HL-60 (cell line): ENCODE data around the gene ANKRD40.
A peak's percentile ranks its signal among the peaks of the same experiment; 100 is the strongest.

Experiments used
- DNase-seq, 2 experiments: peaks; one replicate each; pipeline ENCODE4 v3.0.0-alpha.2; 2010 to 2020; ENCODE audit warnings: low read depth in 1 of 2, low spot score in 1 of 2
- H3K27ac ChIP-seq: fragments of 250-450 bp; sonication (Bioruptor Pico); replicated peaks from 2 replicates; pipeline ENCODE4 v1.5.1; 2020; ENCODE audit warnings: mild to moderate bottlenecking, moderate library complexity
- H3K27me3 ChIP-seq: fragments of 250-450 bp; sonication (Bioruptor Pico); 2 replicates; pipeline ENCODE4 v1.5.1; 2021; ENCODE audit warnings: mild to moderate bottlenecking, moderate library complexity; ENCODE audit not compliant: insufficient read depth, poor library complexity, severe bottlenecking
- H3K4me3 ChIP-seq: replicated peaks from 2 replicates; pipeline ENCODE4 v1.5.1; 2011; ENCODE audit warnings: mild to moderate bottlenecking, control low read depth, low read length; ENCODE audit not compliant: insufficient read depth
- CTCF ChIP-seq: IDR thresholded peaks from one replicate; pipeline ENCODE4 v1.5.1; 2011; ENCODE audit warnings: low read length, control low read depth, inconsistent platforms; ENCODE audit not compliant: insufficient read depth
- GABPA ChIP-seq: IDR thresholded peaks from 2 replicates; pipeline ENCODE4 v1.6.1; 2012; ENCODE audit warnings: low read depth
- POLR2AphosphoS5 ChIP-seq: IDR thresholded peaks from 2 replicates; pipeline ENCODE4 v1.6.1; 2012; ENCODE audit warnings: low read depth
- REST ChIP-seq: IDR thresholded peaks from 2 replicates; pipeline ENCODE4 v1.6.1; 2012; ENCODE audit warnings: low read depth; ENCODE audit not compliant: insufficient replicate concordance
- SPI1 ChIP-seq: IDR thresholded peaks from 2 replicates; pipeline ENCODE4 v1.6.1; 2012; ENCODE audit warnings: low read depth, mild to moderate bottlenecking, borderline replicate concordance

ANKRD40 gene

GRCh38 chr17:50721194-50722010 lies 13.7 kb upstream of the ANKRD40 start:
- peak overlapping the region; percentile 97 for H3K27ac ChIP-seq
- H3K27me3 ChIP-seq: no peaks in the 10 kb centered on the region
- DNase-seq: peak in 1 of 2 experiments; percentile 28
- peak overlapping the region; percentile 76 for H3K4me3 ChIP-seq
- TF ChIP-seq POLR2AphosphoS5: no peak
- peak; percentile 79 for TF ChIP-seq GABPA
- no peak for TF ChIP-seq REST

DNA sequence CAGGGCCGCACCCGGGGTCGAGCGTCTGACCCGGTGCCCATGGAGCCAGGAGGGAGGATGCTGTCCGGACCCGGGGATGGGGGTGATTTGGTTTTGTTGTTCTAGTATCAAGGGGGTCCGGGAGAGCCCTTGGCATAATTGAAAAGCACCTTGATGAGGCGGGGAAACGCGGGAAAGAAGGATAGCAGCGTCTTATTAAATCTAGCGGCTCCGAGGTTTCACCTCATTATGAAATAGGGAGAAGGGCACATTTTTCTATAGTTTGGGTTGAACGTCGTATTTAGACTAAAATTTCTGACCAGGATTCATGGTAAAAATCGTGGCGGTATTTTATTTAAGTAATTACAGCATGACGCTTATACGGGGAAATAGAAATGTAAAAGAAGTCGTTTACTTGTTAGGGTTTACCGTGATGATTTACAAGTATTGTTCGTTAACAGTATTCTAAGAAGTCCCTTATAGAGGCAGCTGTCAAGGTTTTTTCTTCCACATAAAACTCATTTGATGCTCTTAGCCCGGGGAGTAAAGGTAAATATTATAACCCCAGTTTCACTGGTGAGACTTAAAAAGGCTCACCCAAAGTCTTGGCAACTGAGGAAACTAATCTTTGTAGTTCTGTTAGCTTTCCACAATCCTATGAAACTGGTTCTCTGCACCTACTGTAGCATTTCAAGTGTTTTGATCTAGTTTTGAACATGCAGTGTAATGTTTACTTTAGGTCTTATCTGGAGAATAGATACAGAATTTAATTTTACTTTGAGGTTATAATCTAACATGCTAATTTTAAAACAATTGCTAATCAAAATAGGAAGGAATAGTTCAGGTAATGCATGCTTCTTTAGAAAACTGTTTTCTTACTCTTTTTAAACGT lies 12.4 kb upstream of the ANKRD40 start:
- TF ChIP-seq POLR2AphosphoS5: no peak
- no peak for TF ChIP-seq SPI1
- TF ChIP-seq GABPA: no peak
- TF ChIP-seq REST: no peak
- DNase-seq: no peak
- peak overlapping the region; percentile 97 for H3K27ac ChIP-seq
- H3K4me3 ChIP-seq: peak overlapping the region; percentile 76
- no peaks in the 10 kb centered on the region for H3K27me3 ChIP-seq

DNA sequence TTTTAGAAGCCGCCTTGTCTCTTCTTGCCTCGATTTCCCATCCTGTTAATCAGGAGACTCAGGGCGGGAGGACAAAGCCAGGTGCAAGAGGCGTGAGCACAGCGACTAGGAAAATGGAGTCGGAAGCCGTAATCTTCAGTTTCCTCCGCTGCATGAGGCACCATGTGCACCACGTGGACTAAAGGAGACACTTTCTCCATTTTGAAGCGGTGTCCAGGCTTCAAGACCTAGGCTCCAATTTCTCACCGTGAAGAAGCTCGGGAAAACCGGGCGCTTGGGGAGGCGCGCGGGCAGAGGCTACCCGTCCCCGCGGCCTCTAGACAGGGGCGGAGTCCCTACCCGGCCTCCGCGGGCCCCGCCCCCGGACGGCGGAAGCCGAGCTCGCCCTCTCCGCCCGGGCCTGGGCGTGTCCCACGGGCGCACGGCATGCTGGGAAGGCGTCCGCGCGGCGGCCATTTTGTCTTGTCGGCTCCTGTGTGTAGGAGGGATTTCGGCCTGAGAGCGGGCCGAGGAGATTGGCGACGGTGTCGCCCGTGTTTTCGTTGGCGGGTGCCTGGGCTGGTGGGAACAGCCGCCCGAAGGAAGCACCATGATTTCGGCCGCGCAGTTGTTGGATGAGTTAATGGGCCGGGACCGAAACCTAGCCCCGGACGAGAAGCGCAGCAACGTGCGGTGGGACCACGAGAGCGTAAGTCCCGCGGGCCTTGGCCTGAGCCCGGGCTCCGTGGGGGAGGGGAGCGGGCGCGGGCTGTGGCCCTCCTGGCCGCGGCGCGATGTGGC lies 11.6 kb upstream of the ANKRD40 start, which contains the start of gene LUC7L3:
TSS of gene LUC7L3 (plus strand) at position 460 of the 780 bp plus-strand sequence. CDS start at position 590, 130 bp downstream.
- TF ChIP-seq GABPA: peak; percentile 3; the same call in 1 of the 2 replicates
- no peak for TF ChIP-seq SPI1
- TF ChIP-seq REST: peak; percentile 34
- TF ChIP-seq POLR2AphosphoS5: peak; percentile 96
- no peak for TF ChIP-seq CTCF
- Histone ChIP-seq H3K27ac (peak within 1 kb of the TSS; percentile 97), H3K4me3 (peak within 1 kb of the TSS; percentile 76), H3K27me3 (no peaks in the 10 kb centered on the region)
- DNase-seq: peak; percentile 89 to 92
